Dendritic cell treated with granulocyte-macrophage colony-stimulating factor and Interleukin-4, amounts not matched to agents 40 ng/mL and 50 ng/mL, for 4 days (primary cell): ENCODE data around the gene INPP4B.

Source experiments
- H3K27ac Mint-ChIP-seq: one replicate; pipeline ENCODE4 v1.8.0; 2022; ENCODE audit warnings: mild to moderate bottlenecking, mixed read lengths
- H3K27me3 Mint-ChIP-seq: one replicate; pipeline ENCODE4 v1.8.0; 2022; ENCODE audit warnings: mild to moderate bottlenecking, mixed read lengths
- H3K36me3 Mint-ChIP-seq: one replicate; pipeline ENCODE4 v1.8.0; 2022; ENCODE audit warnings: low read depth, mixed read lengths
- H3K4me1 Mint-ChIP-seq: one replicate; pipeline ENCODE4 v1.8.0; 2022; ENCODE audit warnings: low read depth, mixed read lengths
- H3K4me3 Mint-ChIP-seq: one replicate; pipeline ENCODE4 v1.8.0; 2022; ENCODE audit warnings: mild to moderate bottlenecking, moderate library complexity, mixed read lengths
- H3K9me3 Mint-ChIP-seq: one replicate; pipeline ENCODE4 v1.8.0; 2022; ENCODE audit warnings: mixed read lengths
- intact Hi-C: fragments of 100-400 bp; cut with micrococcal nuclease; formaldehyde crosslinking; loops from one replicate; pipeline ENCODE4 v1.15.0; 2022

The INPP4B gene

GRCh38 chr4:142363686-142364085, 482.4 kb downstream of the INPP4B start:
- H3K4me1 Mint-ChIP-seq = no peaks in the 10 kb centered on the region
- intact Hi-C loops = no loop called here
- H3K36me3 Mint-ChIP-seq = no peaks in the 10 kb centered on the region
- no peak overlapping the region for H3K27ac Mint-ChIP-seq
- H3K27me3 Mint-ChIP-seq = no peaks in the 10 kb centered on the region
- peaks cover 12% of the 10 kb centered on the region for H3K9me3 Mint-ChIP-seq
- no peak overlapping the region for H3K4me3 Mint-ChIP-seq

- Mint-ChIP-seq H3K27me3 (no peaks in the 10 kb centered on the region), H3K9me3 (peaks cover 12% of the 10 kb centered on the region), H3K27ac (no peak overlapping the region), H3K4me1 (no peaks in the 10 kb centered on the region), H3K4me3 (no peak overlapping the region), H3K36me3 (no peaks in the 10 kb centered on the region)
- intact Hi-C loops = no loop called here
Measured at GRCh38 chr4:142361981-142362380, 484.1 kb downstream of the INPP4B start.

DNA sequence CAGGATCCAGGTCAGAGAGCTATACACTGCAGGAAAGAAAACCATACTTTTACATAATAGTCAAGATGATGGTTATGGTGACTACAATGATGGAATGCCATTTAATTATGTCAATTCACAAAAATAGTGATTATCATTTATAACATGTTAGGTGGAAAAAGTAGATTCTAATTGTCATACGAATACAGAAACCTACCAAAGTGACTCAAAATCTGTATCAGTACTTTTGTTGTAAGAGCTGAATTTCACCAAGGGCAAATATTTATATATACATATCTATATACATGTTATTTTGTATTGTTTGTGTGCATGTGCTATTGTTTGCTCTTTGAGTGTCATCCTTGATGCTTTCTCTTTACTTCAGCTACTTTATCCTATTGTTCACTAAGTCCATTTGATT, 485.4 kb downstream of the INPP4B start:
- Mint-ChIP-seq H3K4me1 (no peaks in the 10 kb centered on the region), H3K27me3 (no peaks in the 10 kb centered on the region), H3K36me3 (no peaks in the 10 kb centered on the region), H3K27ac (no peak overlapping the region), H3K9me3 (peaks cover 12% of the 10 kb centered on the region), H3K4me3 (no peak overlapping the region)
- intact Hi-C loops = no loop called here

DNA sequence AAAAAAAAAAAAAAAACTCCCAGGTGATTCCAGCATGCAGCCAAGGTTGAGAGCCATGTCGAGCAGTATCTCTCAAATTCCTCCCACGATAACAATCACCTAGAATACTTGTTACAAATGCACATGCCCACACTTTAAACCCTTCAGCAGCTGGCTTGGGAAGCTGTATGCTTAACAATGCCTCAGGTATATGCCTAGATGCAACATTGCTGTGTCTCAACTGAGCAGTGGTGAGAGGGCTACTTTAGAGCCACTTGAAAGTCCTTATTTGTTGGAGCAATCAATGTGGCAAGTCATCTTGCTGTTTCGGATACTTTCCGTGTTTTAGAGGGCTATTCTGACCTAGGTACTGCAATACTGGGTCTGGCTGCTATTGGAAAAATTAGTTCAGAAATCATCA, 487.4 kb downstream of the INPP4B start:
- intact Hi-C loops = no loop called here
- Mint-ChIP-seq H3K36me3 (no peaks in the 10 kb centered on the region), H3K4me1 (peaks cover 6% of the 10 kb centered on the region), H3K27me3 (no peaks in the 10 kb centered on the region), H3K27ac (no peak overlapping the region), H3K9me3 (peaks cover 12% of the 10 kb centered on the region), H3K4me3 (no peak overlapping the region)

GRCh38 chr4:142356801-142357200, 489.3 kb downstream of the INPP4B start:
- H3K27me3 Mint-ChIP-seq = no peaks in the 10 kb centered on the region
- H3K36me3 Mint-ChIP-seq = no peaks in the 10 kb centered on the region
- peaks cover 6% of the 10 kb centered on the region for H3K4me1 Mint-ChIP-seq
- no peak overlapping the region for H3K4me3 Mint-ChIP-seq
- peaks cover 4% of the 10 kb centered on the region for H3K9me3 Mint-ChIP-seq
- H3K27ac Mint-ChIP-seq = no peak overlapping the region
- intact Hi-C loops = no loop called here

DNA sequence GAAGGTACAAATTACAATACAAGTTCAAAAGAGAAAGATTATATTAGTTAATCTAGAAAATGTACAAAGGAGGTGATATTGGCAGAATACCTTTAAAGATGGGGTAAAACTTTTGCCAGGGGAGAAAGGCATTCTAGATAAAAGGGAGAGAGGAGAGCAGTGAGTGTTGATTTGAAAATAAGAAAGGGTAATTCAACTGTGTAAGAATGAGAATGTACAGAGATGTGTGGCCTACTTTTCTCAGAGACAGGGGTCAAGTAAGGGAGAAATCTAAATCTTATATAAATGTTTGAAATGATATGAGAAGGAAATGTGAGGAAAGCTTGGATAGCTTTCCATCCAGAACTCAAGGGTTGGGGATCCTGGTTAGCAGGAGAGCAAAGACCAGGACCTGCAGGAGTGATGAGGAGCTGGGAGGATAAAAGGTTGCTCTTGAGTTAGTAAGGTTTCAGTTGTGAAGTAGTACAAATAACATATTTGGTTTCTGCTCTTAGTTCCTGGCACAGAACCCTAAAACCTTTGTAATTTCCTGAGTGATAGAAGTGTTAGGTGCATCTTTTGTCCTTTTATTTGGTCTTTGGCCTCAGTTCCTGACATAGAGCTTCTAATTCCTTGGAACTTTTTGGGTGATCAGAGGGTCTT, 489.9 kb downstream of the INPP4B start:
- H3K4me3 Mint-ChIP-seq = no peak overlapping the region
- H3K9me3 Mint-ChIP-seq = no peaks in the 10 kb centered on the region
- no peaks in the 10 kb centered on the region for H3K27me3 Mint-ChIP-seq
- intact Hi-C loops = no loop called here
- H3K4me1 Mint-ChIP-seq = peaks cover 6% of the 10 kb centered on the region
- H3K36me3 Mint-ChIP-seq = no peaks in the 10 kb centered on the region
- no peak overlapping the region for H3K27ac Mint-ChIP-seq

GRCh38 chr4:142355421-142355930, 490.6 kb downstream of the INPP4B start:
- H3K4me3 Mint-ChIP-seq = no peak overlapping the region

DNA sequence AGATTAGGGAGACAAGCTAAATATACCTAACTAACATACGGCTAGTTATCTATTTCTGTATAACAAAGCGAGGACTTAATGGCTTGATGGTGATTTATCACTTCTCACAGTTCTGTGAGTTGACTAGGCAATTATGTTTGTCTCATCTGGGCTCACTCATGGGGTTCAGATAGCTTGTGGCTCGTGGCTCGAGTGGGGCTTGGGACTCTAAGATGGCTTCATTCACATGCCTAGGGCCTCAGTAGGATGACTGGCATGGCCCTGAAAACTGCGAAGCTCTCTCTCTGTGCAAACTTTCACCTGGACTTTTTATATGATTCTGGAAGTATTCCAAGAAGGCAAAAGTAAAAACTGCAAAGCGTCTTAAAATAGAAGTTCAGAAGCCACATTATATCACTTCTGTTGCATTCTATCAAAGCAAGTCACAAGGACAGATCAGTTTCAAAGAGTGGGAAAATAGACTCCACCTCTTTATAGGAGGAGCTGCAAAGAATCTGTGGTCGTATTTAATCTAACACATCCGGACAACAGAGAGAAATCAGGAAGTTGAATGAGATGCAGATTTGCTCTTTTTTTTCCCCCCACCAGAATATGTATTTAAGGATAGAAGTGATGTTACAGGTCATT, 491.2 kb downstream of the INPP4B start:
- Mint-ChIP-seq H3K9me3 (no peaks in the 10 kb centered on the region), H3K27ac (no peak overlapping the region), H3K36me3 (no peaks in the 10 kb centered on the region), H3K4me3 (no peak overlapping the region), H3K4me1 (peaks cover 6% of the 10 kb centered on the region), H3K27me3 (no peaks in the 10 kb centered on the region)
- intact Hi-C loops = loop anchor here (5.0 kb wide), 1 partner anchor 367 kb away; no protein-coding TSS in a partner anchor

More at GRCh38 chr4:142355421-142355930, 490.6 kb downstream of the INPP4B start:
- Mint-ChIP-seq H3K27ac (no peak overlapping the region), H3K36me3 (no peaks in the 10 kb centered on the region), H3K9me3 (no peaks in the 10 kb centered on the region), H3K4me1 (peaks cover 6% of the 10 kb centered on the region), H3K27me3 (no peaks in the 10 kb centered on the region)
- intact Hi-C loops = no loop called here

DNA sequence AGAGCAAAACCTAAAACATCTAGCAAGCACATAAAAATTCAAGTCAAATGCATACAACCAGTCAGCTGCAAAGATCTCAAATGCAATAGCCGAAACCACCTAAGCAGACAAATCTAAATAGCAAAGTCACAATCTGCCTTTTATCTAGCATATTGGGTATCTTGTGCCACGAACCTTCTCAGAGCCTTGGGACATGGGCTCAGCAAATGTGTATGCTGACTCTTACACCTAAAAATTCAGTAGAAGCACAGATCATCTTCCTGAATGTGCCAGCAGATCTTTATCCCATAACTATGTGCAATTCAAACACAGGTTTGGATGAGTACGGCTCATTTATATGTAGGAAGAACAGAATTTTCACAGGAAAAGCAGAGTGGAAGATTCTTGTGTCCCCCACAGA, 492.1 kb downstream of the INPP4B start:
- no peaks in the 10 kb centered on the region for H3K36me3 Mint-ChIP-seq
- no peak overlapping the region for H3K27ac Mint-ChIP-seq
- no peak overlapping the region for H3K4me3 Mint-ChIP-seq
- H3K9me3 Mint-ChIP-seq = no peaks in the 10 kb centered on the region
- peaks cover 6% of the 10 kb centered on the region for H3K4me1 Mint-ChIP-seq
- intact Hi-C loops = loop anchor here (5.0 kb wide), 1 partner anchor 368 kb away; no protein-coding TSS in a partner anchor
- no peaks in the 10 kb centered on the region for H3K27me3 Mint-ChIP-seq

GRCh38 chr4:142353149-142353738, 492.9 kb downstream of the INPP4B start:
- no peaks in the 10 kb centered on the region for H3K36me3 Mint-ChIP-seq

GRCh38 chr4:142352712-142353111, 493.4 kb downstream of the INPP4B start:
- Mint-ChIP-seq H3K27me3 (no peaks in the 10 kb centered on the region), H3K4me1 (peaks cover 6% of the 10 kb centered on the region), H3K4me3 (no peak overlapping the region), H3K36me3 (no peaks in the 10 kb centered on the region), H3K27ac (no peak overlapping the region), H3K9me3 (no peaks in the 10 kb centered on the region)
- intact Hi-C loops = loop anchor here (1.0 to 5.0 kb wide), 3 partner anchors 370 to 672 kb away; no protein-coding TSS in a partner anchor

More at GRCh38 chr4:142353149-142353738, 492.9 kb downstream of the INPP4B start:
- Mint-ChIP-seq H3K9me3 (no peaks in the 10 kb centered on the region), H3K4me1 (peaks cover 6% of the 10 kb centered on the region), H3K4me3 (no peak overlapping the region), H3K27me3 (no peaks in the 10 kb centered on the region), H3K27ac (no peak overlapping the region)
- intact Hi-C loops = loop anchor here (1.0 to 5.0 kb wide), 3 partner anchors 369 to 672 kb away; no protein-coding TSS in a partner anchor

- H3K27me3 Mint-ChIP-seq = no peaks in the 10 kb centered on the region
- intact Hi-C loops = loop anchor here (2.0 to 5.0 kb wide), 2 partner anchors 370 to 673 kb away; no protein-coding TSS in a partner anchor
- H3K27ac Mint-ChIP-seq = no peak overlapping the region
- no peaks in the 10 kb centered on the region for H3K36me3 Mint-ChIP-seq
- no peaks in the 10 kb centered on the region for H3K9me3 Mint-ChIP-seq
- H3K4me1 Mint-ChIP-seq = peaks cover 6% of the 10 kb centered on the region
- no peak overlapping the region for H3K4me3 Mint-ChIP-seq
Measured at GRCh38 chr4:142351958-142352357, 494.1 kb downstream of the INPP4B start.

- no peak overlapping the region for H3K27ac Mint-ChIP-seq
- intact Hi-C loops = loop anchor here (5.0 kb wide), 1 partner anchor 371 kb away; no protein-coding TSS in a partner anchor
- H3K27me3 Mint-ChIP-seq = no peaks in the 10 kb centered on the region
- H3K4me1 Mint-ChIP-seq = peaks cover 6% of the 10 kb centered on the region
- H3K9me3 Mint-ChIP-seq = no peaks in the 10 kb centered on the region
- no peak overlapping the region for H3K4me3 Mint-ChIP-seq
- no peaks in the 10 kb centered on the region for H3K36me3 Mint-ChIP-seq
Measured at GRCh38 chr4:142350871-142351270, 495.2 kb downstream of the INPP4B start.

DNA sequence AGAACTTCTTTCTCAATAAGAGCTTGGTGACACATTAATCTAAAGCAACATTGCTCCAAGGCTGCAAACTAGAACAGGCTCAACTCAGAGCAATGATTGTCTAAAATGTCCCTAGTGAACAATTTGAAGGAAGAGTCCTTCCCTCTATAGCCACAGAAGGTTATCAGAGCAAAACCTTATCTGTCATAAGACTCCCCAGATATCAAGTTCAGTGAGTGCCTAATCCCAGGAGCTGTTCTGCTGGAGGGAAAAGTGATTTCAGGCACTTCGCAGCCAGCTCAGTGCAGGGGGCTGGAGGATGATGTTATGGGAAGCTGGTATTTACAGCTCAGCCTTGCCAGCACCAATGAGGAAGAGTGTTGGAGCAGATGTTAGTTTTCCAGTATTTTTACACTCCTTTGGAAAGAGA, 497.5 kb downstream of the INPP4B start:
- Mint-ChIP-seq H3K27ac (no peak overlapping the region), H3K4me3 (no peak overlapping the region), H3K27me3 (no peaks in the 10 kb centered on the region), H3K9me3 (no peaks in the 10 kb centered on the region), H3K4me1 (no peaks in the 10 kb centered on the region), H3K36me3 (no peaks in the 10 kb centered on the region)
- intact Hi-C loops = no loop called here
